Endothelial cell of umbilical vein (primary cell): Measurements from ENCODE around the gene FOXC1. TPM values are rescaled to one million over a fixed set of nuclear protein-coding genes. Genes with fewer than 3 reads are reported as not detected.
A peak's percentile ranks its signal among the peaks of the same experiment; 100 is the strongest.

Source experiments
- BruUV-seq: library from RNA; stranded (reverse); fragments of 400-500 nt; replicated peaks from 2 replicates; lab custom pipeline; 2021; lab: Mats Ljungman, UMichigan
- CTCF ChIA-PET: fragments of 300-600, 350-600 bp; sonication (Branson Sonifier 250); formaldehyde crosslinking; loops from one replicate; lab custom pipeline; 2021; ENCODE audit warnings: antibody characterized with exemption, inconsistent platforms; lab: Charles Lee
- POLR2A ChIA-PET: fragments of 300-600, 350-600 bp; sonication (Branson Sonifier 250); formaldehyde crosslinking; loops from one replicate; lab custom pipeline; 2021; ENCODE audit warnings: antibody characterized with exemption, inconsistent platforms; lab: Charles Lee
- DNase-seq: peaks from one replicate; pipeline ENCODE4 v3.0.0-alpha.2; 2011; ENCODE audit warnings: low read depth, low spot score
- FAIRE-seq: peaks from 2 replicates; lab custom pipeline; 2011; peaks lifted over from hg19 to GRCh38; lab: Jason Lieb, UNC
- H2AFZ ChIP-seq: 2 replicates; pipeline ENCODE4 v1.6.0; 2012; ENCODE audit warnings: low read depth, low read length, control low read depth, inconsistent platforms
- H3K27ac ChIP-seq: 2 replicates; pipeline ENCODE4 v1.5.1; 2011; ENCODE audit warnings: low read depth, mild to moderate bottlenecking, control low read depth, low read length, moderate library complexity; ENCODE audit not compliant: insufficient read depth
- H3K27me3 ChIP-seq, 2 experiments: 2 replicates each; pipeline versions ENCODE4 v1.6.0 to v1.6.1; 2011; ENCODE audit warnings: low read length in 2 of 2, mixed read lengths in 1 of 2; ENCODE audit not compliant: control insufficient read depth in 2 of 2, insufficient read depth in 2 of 2
- H3K36me3 ChIP-seq, 2 experiments: 2 replicates in 1 of 2; 3 replicates in 1 of 2; pipeline ENCODE4 v1.5.1; 2011; ENCODE audit warnings: low read length in 2 of 2, mild to moderate bottlenecking in 1 of 2, moderate library complexity in 1 of 2; ENCODE audit not compliant: control insufficient read depth in 2 of 2, insufficient read depth in 2 of 2; ENCODE audit errors: extremely low read depth in 1 of 2
- H3K4me1 ChIP-seq: 3 replicates; pipeline ENCODE4 v1.5.1; 2011; ENCODE audit warnings: mild to moderate bottlenecking, low read length; ENCODE audit not compliant: control insufficient read depth, insufficient read depth; ENCODE audit errors: extremely low read depth
- H3K4me2 ChIP-seq: 2 replicates; pipeline ENCODE4 v1.6.1; 2011; ENCODE audit warnings: low read length, control low read depth, mixed read lengths; ENCODE audit not compliant: insufficient read depth
- H3K4me3 ChIP-seq, 3 experiments: fragments of 200-600 bp in 1 of 3; sonication (generic), shearing (Covaris generic) in 1 of 3; replicated peaks in 1 of 3; 2 replicates each; pipeline ENCODE4 v1.5.1; 2011 to 2016; ENCODE audit warnings: control low read depth in 3 of 3, low read length in 3 of 3, mild to moderate bottlenecking in 2 of 3, inconsistent platforms in 1 of 3, low read depth in 1 of 3, moderate library complexity in 1 of 3; ENCODE audit not compliant: insufficient read depth in 1 of 3
- H3K79me2 ChIP-seq: 2 replicates; pipeline ENCODE4 v1.6.0; 2012; ENCODE audit warnings: low read length, inconsistent platforms; ENCODE audit not compliant: control insufficient read depth, insufficient read depth
- H3K9ac ChIP-seq: replicated peaks from 2 replicates; pipeline ENCODE3; 2011; ENCODE audit warnings: low read length, control low read depth; ENCODE audit not compliant: insufficient read depth; ENCODE audit errors: extremely low read depth
- H3K9me1 ChIP-seq: replicated peaks from 3 replicates; pipeline ENCODE4 v1.6.0; 2011; ENCODE audit warnings: mild to moderate bottlenecking, low read length; ENCODE audit not compliant: control insufficient read depth, insufficient read depth; ENCODE audit errors: extremely low read depth
- H3K9me3 ChIP-seq: replicated peaks from 2 replicates; pipeline ENCODE4 v1.5.1; 2012; ENCODE audit warnings: low read length, inconsistent platforms; ENCODE audit not compliant: control insufficient read depth, insufficient read depth
- H4K20me1 ChIP-seq: replicated peaks from 2 replicates; pipeline ENCODE3; 2011; ENCODE audit warnings: mild to moderate bottlenecking, low read length; ENCODE audit not compliant: control insufficient read depth, insufficient read depth; ENCODE audit errors: extremely low read depth
- EZH2 ChIP-seq: IDR thresholded peaks from 2 replicates; pipeline ENCODE4 v1.6.1; 2012; ENCODE audit warnings: borderline replicate concordance, low read depth, mild to moderate bottlenecking, moderate library complexity, low read length, inconsistent platforms; ENCODE audit not compliant: severe bottlenecking
- FOS ChIP-seq: IDR thresholded peaks from 2 replicates; pipeline ENCODE4 v1.6.1; 2011; ENCODE audit warnings: mild to moderate bottlenecking, low read length, moderate library complexity, borderline replicate concordance; ENCODE audit not compliant: insufficient read depth
- GATA2 ChIP-seq: IDR thresholded peaks from 2 replicates; pipeline ENCODE4 v1.7.0; 2011; ENCODE audit warnings: low read depth, mild to moderate bottlenecking, moderate library complexity, mixed read lengths, low read length; ENCODE audit not compliant: insufficient read length, insufficient read depth
- JUN ChIP-seq: IDR thresholded peaks from 2 replicates; pipeline ENCODE4 v1.6.1; 2011; ENCODE audit warnings: borderline replicate concordance, low read depth; ENCODE audit not compliant: insufficient read length, insufficient read depth
- MYC ChIP-seq: IDR thresholded peaks from one replicate; pipeline ENCODE4 v1.6.1; 2011; ENCODE audit warnings: mild to moderate bottlenecking, low read depth, low read length
- POLR2A ChIP-seq: IDR thresholded peaks from 2 replicates; pipeline ENCODE4 v1.6.1; 2012; ENCODE audit warnings: low read depth, mild to moderate bottlenecking, control low read depth, low read length
- POLR2AphosphoS5 ChIP-seq: IDR thresholded peaks from 2 replicates; pipeline ENCODE4 v1.6.1; 2012; ENCODE audit warnings: low read depth, mild to moderate bottlenecking, control low read depth, low read length, moderate library complexity; ENCODE audit not compliant: insufficient read depth
- dilution Hi-C: fragments of 300-500 bp; cut with MboI; formaldehyde crosslinking; loops from one replicate; pipeline ENCODE4 v1.15.0; 2019; ENCODE audit warnings: low sequenced_read_pairs; ENCODE audit not compliant: extremely low pct_ligation_motif_present
- intact Hi-C: fragments of 100-400 bp; cut with micrococcal nuclease; formaldehyde crosslinking; loops from one replicate; pipeline ENCODE4 v1.10.0; 2022
- polyA plus RNA-seq, 4 experiments: library from polyadenylated mRNA; depleted of rRNA in 3 of 4; stranded (reverse) in 3 of 4; unstranded in 1 of 4; fragments of >200 nt; gene quantifications; 2 replicates each; pipeline versions ENCODE4 v1.2.1 to v1.2.3, GENCODE V29; 2011 to 2012; ENCODE audit warnings: missing spikeins in 1 of 4
- total RNA-seq: library from RNA; stranded (reverse); gene quantifications from 2 replicates; pipeline ENCODE4 v1.2.3, GENCODE V29; 2021
- TF ChIP-seq, protein P1 (sequence below): IDR thresholded peaks from 2 replicates; pipeline ENCODE4 v1.6.1; 2011; ENCODE audit not compliant: insufficient read depth, insufficient read length
- TF ChIP-seq, protein P2 (sequence below), 2 donors: IDR thresholded peaks; 1 replicate in 1 of 2; 2 replicates in 1 of 2; pipeline ENCODE4 v1.5.1; 2011; ENCODE audit warnings: low read length in 2 of 2, mild to moderate bottlenecking in 2 of 2, moderate library complexity in 2 of 2, control low read depth in 1 of 2, inconsistent platforms in 1 of 2, low read depth in 1 of 2; ENCODE audit not compliant: insufficient read depth in 1 of 2; ENCODE audit errors: extremely low read depth in 1 of 2

The FOXC1 gene
- total and polyA plus RNA-seq, 2 donors (not counting 3 experiments of a cell fraction or from before 2014, with no cell fraction given), result 6.4 to 16.4 TPM

DNA sequence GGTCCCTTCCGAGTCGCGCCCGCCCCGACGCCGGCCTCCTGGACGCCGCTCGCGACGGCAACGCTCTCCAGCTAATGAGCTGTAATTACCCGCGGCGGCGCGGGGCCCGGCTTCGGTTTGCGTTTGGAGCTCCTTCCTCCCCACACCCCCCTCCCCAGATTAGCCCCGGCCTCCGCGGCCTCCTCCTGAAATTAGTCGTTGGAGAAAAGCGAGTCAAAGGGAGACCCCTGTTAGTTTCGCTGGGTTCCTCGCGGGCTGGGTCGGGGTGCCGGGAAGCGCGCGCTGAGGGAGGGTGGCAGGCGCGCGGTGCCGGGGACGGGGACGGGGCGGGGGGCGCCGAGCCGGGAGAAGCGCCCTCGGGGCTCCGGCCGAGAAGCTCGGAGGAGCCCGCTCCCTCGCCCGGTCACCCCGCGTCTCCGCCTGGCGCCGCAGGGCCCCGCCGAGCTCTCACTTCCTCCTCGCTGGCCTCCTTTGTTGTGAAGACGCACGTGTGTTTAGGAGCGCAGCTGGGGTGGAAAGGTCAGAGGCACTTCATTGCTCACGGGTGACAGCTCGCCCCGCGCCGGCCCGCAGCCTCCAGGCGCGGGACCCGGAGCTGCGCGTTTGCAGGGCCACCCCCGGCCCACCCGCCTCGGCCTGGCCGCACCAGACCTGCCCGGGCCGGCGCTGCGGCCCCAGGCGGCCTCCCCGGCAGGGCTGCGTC, 4.9 kb downstream of the FOXC1 start:
- H3K9me3 ChIP-seq, result no peaks in the 10 kb centered on the region
- no peaks in the 10 kb centered on the region for H3K27me3 ChIP-seq
- H3K36me3 ChIP-seq, result no peaks in the 10 kb centered on the region
- TF ChIP-seq POLR2A (peak; percentile 0), GATA2 (no peak)
- TF ChIP-seq, protein P1, sequence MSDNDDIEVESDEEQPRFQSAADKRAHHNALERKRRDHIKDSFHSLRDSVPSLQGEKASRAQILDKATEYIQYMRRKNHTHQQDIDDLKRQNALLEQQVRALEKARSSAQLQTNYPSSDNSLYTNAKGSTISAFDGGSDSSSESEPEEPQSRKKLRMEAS, result peak; percentile 83
- intact Hi-C loops (loop anchor here (2.0 to 10.0 kb wide), 7 partner anchors 202 to 1450 kb away; partner anchors contain the start of genes RIPK1 and WRNIP1), dilution Hi-C loops (loop anchor here (25.0 kb wide), 1 partner anchor 498 kb away; no protein-coding TSS in a partner anchor)
- no peak for FAIRE-seq
- H3K4me3 ChIP-seq, result peak overlapping the region; percentile 81 to 89 (median 87)
- peak overlapping the region; percentile 11 for H2AFZ ChIP-seq
- peak overlapping the region; percentile 94 for H3K4me2 ChIP-seq
- H4K20me1 ChIP-seq, result peaks cover 4% of the 10 kb centered on the region
- H3K4me1 ChIP-seq, result peaks cover 37% of the 10 kb centered on the region
- ChIA-PET CTCF (interaction anchor here (0.8 to 2.7 kb wide), 9 partner anchors 11 to 1020 kb away, joined by 3 to 25 read pairs (median 8); no protein-coding TSS in a partner anchor), POLR2A (interaction anchor here (0.9 kb wide), 1 partner anchor 10 kb away, joined by 4 read pairs; no protein-coding TSS in a partner anchor)
- no TSS peak for BruUV-seq
- H3K79me2 ChIP-seq, result peaks cover 62% of the 10 kb centered on the region
- peak; percentile 65 for DNase-seq
- H3K9me1 ChIP-seq, result no peaks in the 10 kb centered on the region
- peak overlapping the region; percentile 81 for H3K27ac ChIP-seq
- peak overlapping the region; percentile 89 for H3K9ac ChIP-seq

DNA sequence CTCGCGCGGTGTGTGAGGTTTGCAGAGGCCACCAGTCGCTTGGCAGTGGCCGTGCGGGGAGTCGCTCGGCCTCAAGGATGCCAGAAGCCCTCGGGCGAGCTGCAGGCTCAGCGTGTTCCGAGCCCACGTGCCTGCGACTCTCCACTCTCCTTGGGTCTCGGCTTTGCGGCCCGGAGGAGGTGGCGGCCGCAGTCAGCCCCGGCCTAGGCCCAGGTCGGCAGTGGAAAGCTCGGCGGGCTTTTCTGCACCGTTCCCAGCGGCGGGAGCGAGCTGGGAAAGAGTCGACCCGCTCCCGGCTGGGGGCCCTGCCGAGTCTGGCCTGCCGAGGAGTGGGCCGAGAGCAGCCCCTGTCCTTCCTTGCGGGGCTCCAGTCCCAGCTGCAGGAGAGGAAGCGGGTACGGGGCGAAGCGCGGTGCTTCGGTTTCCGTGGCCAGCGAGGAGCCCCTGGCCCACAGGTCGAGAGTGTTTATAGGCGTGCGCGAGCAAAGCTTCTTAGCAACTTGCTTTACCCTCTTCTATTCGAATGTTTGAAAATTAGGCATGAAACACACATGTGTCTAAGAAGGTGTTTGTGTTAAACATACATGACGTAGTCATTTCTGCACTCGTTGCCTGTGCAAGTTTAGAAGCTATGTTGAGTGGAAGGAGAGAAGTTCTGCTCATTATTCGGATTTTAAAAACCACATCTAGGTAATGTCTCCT, 5.6 kb downstream of the FOXC1 start:
- Histone ChIP-seq H3K27ac (peak overlapping the region; percentile 81), H3K9ac (peak overlapping the region; percentile 89), H3K79me2 (peaks cover 62% of the 10 kb centered on the region), H3K9me1 (no peaks in the 10 kb centered on the region), H3K9me3 (no peaks in the 10 kb centered on the region), H3K4me3 (peak overlapping the region in 2 of 3 experiments; percentile 18 to 87), H2AFZ (no peak overlapping the region), H3K36me3 (no peaks in the 10 kb centered on the region), H3K4me1 (peaks cover 39% of the 10 kb centered on the region), H4K20me1 (peaks cover 4% of the 10 kb centered on the region), H3K4me2 (peak overlapping the region; percentile 33), H3K27me3 (no peaks in the 10 kb centered on the region)
- DNase-seq (peak; percentile 74), FAIRE-seq (no peak)
- dilution Hi-C loops, result loop anchor here (25.0 kb wide), 1 partner anchor 497 kb away; no protein-coding TSS in a partner anchor
- CTCF ChIA-PET, result interaction anchor here (0.9 to 2.7 kb wide), 7 partner anchors 10 to 1019 kb away, joined by 3 to 25 read pairs (median 12); no protein-coding TSS in a partner anchor
- TF ChIP-seq JUN (no peak), POLR2AphosphoS5 (no peak), EZH2 (no peak), FOS (no peak), GATA2 (no peak), POLR2A (no peak), MYC (no peak)
- TF ChIP-seq, protein P2, sequence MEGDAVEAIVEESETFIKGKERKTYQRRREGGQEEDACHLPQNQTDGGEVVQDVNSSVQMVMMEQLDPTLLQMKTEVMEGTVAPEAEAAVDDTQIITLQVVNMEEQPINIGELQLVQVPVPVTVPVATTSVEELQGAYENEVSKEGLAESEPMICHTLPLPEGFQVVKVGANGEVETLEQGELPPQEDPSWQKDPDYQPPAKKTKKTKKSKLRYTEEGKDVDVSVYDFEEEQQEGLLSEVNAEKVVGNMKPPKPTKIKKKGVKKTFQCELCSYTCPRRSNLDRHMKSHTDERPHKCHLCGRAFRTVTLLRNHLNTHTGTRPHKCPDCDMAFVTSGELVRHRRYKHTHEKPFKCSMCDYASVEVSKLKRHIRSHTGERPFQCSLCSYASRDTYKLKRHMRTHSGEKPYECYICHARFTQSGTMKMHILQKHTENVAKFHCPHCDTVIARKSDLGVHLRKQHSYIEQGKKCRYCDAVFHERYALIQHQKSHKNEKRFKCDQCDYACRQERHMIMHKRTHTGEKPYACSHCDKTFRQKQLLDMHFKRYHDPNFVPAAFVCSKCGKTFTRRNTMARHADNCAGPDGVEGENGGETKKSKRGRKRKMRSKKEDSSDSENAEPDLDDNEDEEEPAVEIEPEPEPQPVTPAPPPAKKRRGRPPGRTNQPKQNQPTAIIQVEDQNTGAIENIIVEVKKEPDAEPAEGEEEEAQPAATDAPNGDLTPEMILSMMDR (IDR thresholded peaks at IDR 0.05; ENCODE audit: extremely low read depth in 1 of 2, insufficient read depth in 1 of 2, low read depth in 1 of 2, low read length in 2 of 2), result no peak
- TF ChIP-seq, protein P1, result no peak
- intact Hi-C loops, result loop anchor here (2.0 to 10.0 kb wide), 5 partner anchors 201 to 1449 kb away; partner anchors contain the start of gene RIPK1
- no TSS peak for BruUV-seq
- POLR2A ChIA-PET, result interaction anchor here (0.9 kb wide), 1 partner anchor 9 kb away, joined by 4 read pairs; no protein-coding TSS in a partner anchor
